NOMO-1 (cell line): ENCODE measurements around the gene PCDHB5.
"Not testable (repeated sequence)": the region's sequence is repeated elsewhere in the genome, so short reads cannot be mapped to it uniquely, and the experiment has no call there.

Source experiments
- DNase-seq, 2 experiments: peaks; one replicate each; lab custom pipeline; 2025; ENCODE audit not compliant: unreplicated experiment in 2 of 2; lab: John Stamatoyannopoulos, UW

Gene PCDHB5

DNA sequence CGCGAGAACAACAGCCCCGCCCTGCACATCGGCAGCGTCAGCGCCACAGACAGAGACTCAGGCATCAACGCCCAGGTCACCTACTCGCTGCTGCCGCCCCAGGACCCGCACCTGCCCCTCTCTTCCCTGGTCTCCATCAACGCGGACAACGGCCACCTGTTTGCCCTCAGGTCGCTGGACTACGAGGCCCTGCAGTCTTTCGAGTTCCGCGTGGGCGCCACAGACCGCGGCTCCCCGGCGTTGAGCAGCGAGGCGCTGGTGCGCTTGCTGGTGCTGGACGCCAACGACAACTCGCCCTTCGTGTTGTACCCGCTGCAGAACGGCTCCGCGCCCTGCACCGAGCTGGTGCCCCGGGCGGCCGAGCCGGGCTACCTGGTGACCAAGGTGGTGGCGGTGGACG lies 16.6 kb downstream of the PCDHB5 start:
- not testable (repeated sequence) for DNase-seq

DNA sequence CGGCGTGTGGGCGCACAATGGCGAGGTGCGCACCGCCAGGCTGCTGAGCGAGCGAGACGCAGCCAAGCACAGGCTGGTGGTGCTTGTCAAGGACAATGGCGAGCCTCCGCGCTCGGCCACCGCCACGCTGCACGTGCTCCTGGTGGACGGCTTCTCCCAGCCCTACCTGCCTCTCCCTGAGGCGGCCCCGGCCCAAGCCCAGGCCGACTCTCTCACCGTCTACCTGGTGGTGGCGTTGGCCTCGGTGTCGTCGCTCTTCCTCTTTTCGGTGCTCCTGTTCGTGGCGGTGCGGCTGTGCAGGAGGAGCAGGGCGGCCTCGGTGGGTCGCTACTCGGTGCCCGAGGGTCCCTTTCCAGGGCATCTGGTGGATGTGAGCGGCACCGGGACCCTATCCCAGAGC lies 17.1 kb downstream of the PCDHB5 start:
- not testable (repeated sequence) for DNase-seq

DNA sequence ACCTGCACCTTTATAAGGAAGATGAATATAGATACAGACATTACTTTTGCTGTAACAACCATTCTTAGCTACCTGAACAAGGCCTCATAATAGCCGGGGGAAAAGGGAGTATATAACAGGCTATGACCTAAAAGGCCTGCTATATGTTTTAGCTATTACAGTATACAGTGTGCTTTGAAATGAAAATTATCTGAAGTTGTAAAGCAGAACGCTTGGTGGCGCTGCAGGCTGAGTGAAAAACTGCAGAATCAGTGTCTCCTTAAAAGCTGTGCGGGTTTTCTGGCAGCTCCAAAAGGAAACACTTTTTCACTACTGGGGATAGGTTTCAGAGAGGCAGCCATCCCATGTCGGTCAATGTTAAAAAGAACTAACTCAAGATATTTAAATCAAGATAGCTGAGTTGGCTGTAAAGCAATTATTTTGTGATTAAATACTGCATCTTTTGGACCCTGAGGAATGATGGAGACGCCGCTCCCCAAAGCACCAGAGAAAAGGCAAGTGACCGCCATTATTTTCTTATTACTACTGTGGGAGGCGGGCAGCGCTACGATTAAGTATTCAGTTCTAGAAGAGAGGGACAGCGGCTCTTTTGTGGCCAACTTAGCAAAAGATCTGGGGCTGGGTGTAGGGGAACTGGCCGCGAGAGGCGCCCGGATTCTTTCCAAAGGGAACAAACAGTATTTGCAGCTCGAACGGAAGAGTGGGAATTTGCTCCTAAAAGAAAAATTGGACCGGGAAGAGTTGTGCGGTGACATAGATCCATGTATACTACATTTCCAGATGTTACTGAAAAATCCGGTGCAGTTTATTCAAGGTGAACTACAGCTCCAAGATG lies 20.8 kb downstream of the PCDHB5 start:
- no peak for DNase-seq

DNA sequence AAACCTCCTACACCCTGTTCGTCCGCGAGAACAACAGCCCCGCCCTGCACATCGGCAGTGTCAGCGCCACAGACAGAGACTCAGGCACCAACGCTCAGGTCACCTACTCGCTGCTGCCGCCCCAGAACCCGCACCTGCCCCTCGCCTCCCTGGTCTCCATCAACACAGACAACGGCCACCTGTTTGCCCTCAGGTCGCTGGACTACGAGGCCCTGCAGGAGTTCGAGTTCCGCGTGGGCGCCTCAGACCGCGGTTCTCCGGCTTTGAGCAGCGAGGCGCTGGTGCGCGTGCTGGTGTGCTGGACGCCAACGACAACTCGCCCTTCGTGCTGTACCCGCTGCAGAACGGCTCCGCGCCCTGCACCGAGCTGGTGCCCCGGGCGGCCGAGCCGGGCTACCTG lies 22.4 kb downstream of the PCDHB5 start:
- not testable (repeated sequence) for DNase-seq

DNA sequence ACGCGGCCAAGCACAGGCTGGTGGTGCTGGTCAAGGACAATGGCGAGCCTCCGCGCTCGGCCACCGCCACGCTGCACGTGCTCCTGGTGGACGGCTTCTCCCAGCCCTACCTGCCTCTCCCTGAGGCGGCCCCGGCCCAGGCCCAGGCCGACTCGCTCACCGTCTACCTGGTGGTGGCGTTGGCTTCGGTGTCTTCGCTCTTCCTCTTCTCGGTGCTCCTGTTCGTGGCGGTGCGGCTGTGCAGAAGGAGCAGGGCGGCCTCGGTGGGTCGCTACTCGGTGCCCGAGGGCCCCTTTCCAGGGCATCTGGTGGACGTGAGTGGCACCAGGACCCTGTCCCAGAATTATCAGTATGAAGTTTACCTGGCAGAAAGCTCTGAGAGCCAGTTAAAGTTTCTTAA lies 22.9 kb downstream of the PCDHB5 start:
- DNase-seq: not testable (repeated sequence)

DNA sequence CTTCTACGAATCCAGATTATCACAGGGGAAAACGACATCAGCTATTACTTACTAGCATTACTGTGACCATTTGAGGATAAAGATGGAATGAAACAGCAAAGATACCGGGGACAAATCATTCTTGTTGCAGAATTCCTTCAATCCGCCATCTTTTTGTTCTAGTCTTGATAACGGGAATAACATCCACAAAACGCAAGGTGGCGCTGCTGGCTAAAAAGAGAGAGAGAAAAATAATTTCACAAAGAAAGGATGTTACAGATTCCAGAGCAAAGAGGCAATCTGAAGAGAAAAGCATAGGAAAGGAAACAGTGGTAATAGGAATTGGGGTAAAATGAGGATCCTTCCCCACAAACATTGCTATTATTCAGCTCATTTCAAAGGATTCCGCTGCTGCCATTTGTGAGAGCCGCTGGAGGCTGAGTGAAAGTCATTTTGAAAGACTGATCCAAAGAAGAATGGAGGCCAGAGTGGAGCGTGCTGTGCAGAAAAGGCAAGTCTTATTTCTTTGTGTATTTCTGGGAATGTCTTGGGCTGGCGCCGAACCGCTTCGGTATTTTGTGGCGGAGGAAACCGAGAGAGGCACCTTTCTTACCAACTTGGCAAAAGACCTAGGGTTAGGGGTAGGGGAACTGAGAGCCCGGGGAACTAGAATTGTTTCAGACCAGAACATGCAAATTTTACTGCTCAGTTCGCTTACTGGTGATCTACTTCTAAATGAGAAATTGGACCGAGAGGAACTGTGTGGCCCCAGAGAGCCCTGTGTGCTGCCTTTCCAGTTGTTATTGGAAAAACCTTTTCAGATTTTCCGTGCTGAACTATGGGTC lies 37.6 kb downstream of the PCDHB5 start, which contains the start of gene PCDHB7:
TSS of gene PCDHB7 (plus strand) at position 264 of the 824 bp plus-strand sequence. CDS start at position 456, 192 bp downstream.
- peak in 1 of 2 experiments; percentile 8 for DNase-seq

DNA sequence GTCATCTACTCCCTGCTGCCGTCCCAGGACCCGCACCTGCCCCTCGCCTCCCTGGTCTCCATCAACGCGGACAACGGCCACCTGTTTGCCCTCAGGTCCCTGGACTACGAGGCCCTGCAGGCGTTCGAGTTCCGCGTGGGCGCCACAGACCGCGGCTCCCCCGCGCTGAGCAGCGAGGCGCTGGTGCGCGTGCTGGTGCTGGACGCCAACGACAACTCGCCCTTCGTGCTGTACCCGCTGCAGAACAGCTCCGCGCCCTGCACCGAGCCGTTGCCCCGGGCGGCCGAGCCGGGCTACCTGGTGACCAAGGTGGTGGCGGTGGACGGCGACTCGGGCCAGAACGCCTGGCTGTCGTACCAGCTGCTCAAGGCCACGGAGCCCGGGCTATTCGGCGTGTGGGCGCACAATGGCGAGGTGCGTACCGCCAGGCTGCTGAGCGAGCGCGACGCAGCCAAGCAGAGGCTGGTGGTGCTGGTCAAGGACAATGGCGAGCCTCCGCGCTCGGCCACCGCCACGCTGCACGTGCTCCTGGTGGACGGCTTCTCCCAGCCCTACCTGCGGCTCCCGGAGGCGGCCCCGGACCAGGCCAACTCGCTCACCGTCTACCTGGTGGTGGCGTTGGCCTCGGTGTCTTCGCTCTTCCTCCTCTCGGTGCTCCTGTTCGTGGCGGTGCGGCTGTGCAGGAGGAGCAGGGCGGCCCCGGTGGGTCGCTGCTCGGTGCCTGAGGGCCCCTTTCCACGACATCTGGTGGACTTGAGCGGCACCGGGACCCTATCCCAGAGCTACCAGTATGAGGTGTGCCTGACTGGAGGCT lies 39.5 kb downstream of the PCDHB5 start:
- DNase-seq: not testable (repeated sequence)

DNA sequence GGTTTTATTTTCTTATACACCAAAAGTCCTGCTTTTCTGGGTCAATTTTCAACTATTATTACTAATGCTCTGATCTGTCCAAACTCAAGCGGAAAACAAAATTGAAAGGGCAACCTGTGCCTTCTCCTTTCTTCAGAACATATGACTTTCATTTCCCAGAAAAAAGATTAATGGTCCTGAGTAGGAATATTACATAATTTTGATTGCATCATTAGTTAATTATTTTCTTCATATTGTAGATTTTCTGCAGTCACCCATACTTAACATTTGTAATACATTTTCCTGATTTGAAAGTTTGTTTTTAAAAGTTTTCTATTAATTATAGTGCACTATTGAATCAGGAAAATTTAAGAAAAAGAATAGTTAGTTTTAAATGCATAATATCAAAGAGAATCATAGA lies 40.9 kb downstream of the PCDHB5 start:
- DNase-seq: no peak

DNA sequence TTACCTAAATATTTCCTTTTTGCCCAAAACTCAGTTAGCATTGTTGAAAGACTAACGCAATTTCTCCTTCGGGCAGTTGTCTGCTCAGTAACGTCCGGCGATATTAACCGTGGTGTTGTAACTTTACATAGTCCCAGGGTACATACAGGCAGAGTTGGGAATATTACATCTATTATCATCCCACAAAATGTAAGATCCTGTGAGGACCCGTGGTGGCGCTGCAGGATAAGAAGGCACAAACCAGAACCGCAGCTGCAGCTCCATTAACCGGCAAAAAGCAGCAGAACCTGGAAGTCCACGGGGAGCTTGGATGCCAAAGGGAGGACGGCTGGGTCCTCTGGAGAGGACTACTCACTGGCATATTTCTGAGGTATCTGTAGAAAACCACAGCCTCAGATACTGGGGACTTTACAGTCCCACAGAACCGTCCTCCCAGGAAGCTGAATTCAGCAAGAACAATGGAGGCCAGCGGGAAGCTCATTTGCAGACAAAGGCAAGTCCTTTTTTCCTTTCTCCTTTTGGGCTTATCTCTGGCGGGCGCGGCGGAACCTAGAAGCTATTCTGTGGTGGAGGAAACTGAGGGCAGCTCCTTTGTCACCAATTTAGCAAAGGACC lies 42.7 kb downstream of the PCDHB5 start, which contains the start of gene PCDHB8:
TSS of gene PCDHB8 (plus strand) at position 214 of the 615 bp plus-strand sequence. CDS start at position 459, 245 bp downstream.
- not testable (repeated sequence) for DNase-seq

DNA sequence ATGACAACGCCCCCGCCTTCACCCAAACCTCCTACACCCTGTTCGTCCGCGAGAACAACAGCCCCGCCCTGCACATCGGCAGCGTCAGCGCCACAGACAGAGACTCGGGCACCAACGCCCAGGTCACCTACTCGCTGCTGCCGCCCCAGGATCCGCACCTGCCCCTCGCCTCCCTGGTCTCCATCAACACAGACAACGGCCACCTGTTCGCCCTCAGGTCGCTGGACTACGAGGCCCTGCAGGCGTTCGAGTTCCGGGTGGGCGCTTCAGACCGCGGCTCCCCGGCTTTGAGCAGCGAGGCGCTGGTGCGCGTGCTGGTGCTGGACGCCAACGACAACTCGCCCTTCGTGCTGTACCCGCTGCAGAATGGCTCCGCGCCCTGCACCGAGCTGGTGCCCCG lies 44.4 kb downstream of the PCDHB5 start:
- not testable (repeated sequence) for DNase-seq

DNA sequence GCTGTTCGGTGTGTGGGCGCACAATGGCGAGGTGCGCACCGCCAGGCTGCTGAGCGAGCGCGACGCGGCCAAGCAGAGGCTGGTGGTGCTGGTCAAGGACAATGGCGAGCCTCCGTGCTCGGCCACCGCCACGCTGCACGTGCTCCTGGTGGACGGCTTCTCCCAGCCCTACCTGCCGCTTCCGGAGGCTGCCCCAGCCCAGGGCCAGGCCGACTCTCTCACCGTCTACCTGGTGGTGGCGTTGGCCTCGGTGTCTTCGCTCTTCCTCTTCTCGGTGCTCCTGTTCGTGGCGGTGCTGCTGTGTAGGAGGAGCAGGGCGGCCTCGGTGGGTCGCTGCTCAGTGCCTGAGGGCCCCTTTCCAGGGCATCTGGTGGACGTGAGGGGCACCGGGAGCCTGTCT lies 44.9 kb downstream of the PCDHB5 start:
- not testable (repeated sequence) for DNase-seq

DNA sequence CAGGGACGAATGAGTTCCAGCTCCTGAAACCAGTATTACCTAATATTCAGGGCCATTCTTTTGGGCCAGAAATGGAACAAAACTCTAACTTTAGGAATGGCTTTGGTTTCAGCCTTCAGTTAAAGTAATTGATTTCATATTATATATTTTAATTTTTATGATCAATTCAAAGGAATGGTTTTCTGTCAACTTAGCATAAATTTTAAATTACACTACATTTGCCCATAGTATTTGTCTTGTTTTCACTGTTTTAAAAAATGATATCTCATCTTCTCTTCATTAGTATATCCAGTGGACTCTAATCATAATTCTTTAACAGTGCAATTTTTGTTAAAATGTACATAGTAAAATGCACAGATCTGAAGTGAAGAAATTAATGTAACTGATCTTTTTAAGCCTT lies 45.3 kb downstream of the PCDHB5 start:
- no peak for DNase-seq

DNA sequence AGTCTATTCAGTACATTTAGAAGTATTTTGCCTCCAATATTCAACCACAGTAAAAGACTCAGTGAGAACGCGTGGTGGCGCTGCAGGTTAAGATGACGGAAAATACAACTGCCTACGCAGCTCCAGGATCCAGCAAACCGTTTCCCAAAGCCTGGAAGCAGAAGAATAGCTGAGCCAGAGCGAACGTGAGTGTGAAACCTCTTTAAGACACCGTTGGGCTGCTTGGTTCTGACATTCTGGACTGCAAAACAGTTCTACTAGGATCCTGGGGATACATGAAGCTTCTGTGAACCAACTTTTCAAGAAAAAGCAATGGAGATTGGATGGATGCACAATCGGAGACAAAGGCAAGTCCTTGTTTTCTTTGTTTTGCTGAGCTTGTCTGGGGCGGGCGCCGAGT lies 47.2 kb downstream of the PCDHB5 start, which contains the start of gene PCDHB16:
TSS of gene PCDHB16 (plus strand) at position 140 of the 400 bp plus-strand sequence. CDS start at position 313, 173 bp downstream.
- DNase-seq: no peak

DNA sequence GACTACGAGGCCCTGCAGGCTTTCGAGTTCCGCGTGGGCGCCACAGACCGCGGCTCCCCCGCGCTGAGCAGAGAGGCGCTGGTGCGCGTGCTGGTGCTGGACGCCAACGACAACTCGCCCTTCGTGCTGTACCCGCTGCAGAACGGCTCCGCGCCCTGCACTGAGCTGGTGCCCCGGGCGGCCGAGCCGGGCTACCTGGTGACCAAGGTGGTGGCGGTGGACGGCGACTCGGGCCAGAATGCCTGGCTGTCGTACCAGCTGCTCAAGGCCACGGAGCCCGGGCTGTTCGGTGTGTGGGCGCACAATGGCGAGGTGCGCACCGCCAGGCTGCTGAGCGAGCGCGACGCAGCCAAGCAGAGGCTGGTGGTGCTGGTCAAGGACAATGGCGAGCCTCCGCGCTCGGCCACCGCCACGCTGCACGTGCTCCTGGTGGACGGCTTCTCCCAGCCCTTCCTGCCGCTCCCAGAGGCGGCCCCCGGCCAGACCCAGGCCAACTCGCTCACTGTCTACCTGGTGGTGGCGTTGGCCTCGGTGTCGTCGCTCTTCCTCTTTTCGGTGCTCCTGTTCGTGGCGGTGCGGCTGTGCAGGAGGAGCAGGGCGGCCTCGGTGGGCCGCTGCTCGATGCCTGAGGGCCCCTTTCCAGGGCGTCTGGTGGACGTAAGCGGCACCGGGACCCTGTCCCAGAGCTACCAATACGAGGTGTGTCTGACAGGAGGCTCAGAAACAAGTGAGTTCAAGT lies 49.3 kb downstream of the PCDHB5 start:
- not testable (repeated sequence) for DNase-seq

DNA sequence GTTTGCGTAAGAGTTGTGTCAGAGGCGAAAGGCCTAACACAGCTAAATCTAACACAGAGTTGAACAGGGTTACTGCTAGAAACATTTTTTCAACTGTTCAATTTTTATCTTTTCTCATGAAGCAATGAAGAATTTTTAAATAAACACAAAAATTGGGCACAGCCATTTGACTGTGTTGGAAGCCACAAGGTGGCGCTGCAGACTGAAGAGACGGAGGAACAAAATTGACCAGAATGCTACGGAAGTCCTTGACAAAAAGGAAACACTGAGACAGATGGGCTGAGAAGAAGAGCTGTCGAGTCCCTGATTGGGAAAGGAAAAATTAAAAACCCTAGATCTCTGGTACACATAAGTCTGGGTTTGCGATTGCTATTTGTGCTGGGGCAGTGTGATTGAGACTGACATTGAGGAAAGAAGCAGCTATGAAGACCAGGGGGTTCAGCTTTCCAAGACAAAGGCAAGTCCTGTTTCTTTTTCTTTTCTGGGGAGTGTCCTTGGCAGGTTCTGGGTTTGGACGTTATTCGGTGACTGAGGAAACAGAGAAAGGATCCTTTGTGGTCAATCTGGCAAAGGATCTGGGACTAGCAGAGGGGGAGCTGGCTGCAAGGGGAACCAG lies 52.0 kb downstream of the PCDHB5 start, which contains the start of gene PCDHB9:
TSS of gene PCDHB9 (plus strand) at position 265 of the 616 bp plus-strand sequence. CDS start at position 423, 158 bp downstream.
- no peak for DNase-seq
